Esophagus squamous epithelium (tissue), 5 donors: ENCODE measurements around the gene HES6. TPM values are rescaled to one million over a fixed set of nuclear protein-coding genes. Genes with fewer than 3 reads are reported as not detected.

Source experiments
- DNase-seq: peaks from one replicate; lab custom pipeline; 2025; lab: John Stamatoyannopoulos, UW
- H3K27ac ChIP-seq, 4 donors: fragments of 200-600 bp; sonication (generic); one replicate each; pipeline ENCODE4 v1.5.1; 2016 to 2019; ENCODE audit warnings: mild to moderate bottlenecking in 1 of 4
- H3K27me3 ChIP-seq, 4 donors: fragments of 200-600 bp; sonication (generic); 1 replicate in 3 of 4; 2 replicates in 1 of 4; pipeline versions ENCODE4 v1.5.1 to v1.6.0; 2017 to 2021; ENCODE audit warnings: antibody characterized with exemption in 1 of 4
- H3K36me3 ChIP-seq, 3 donors: fragments of 200-600 bp; sonication (generic); one replicate each; pipeline ENCODE4 v1.5.1; 2016 to 2019
- H3K4me1 ChIP-seq, 3 donors: fragments of 200-600 bp; sonication (generic); one replicate each; pipeline ENCODE4 v1.5.1; 2017 to 2019
- H3K4me3 ChIP-seq, 4 donors: fragments of 200-600 bp; sonication (generic); 1 replicate in 3 of 4; 2 replicates in 1 of 4; pipeline ENCODE4 v1.5.1; 2016 to 2019; ENCODE audit warnings: mild to moderate bottlenecking in 2 of 4, moderate library complexity in 1 of 4
- H3K9me3 ChIP-seq, 3 donors: fragments of 200-600 bp; sonication (generic); one replicate each; pipeline ENCODE4 v1.5.1; 2016 to 2019
- CTCF ChIP-seq, 6 experiments: fragments of 450-650 bp in 4 of 6; fragments of 200-600 bp in 2 of 6; sonication (generic) in 2 of 6; IDR thresholded peaks; one replicate each; pipeline ENCODE4 v1.5.1; 2016 to 2019; ENCODE audit warnings: antibody characterized with exemption in 6 of 6, mild to moderate bottlenecking in 4 of 6, moderate library complexity in 4 of 6
- POLR2A ChIP-seq, 4 donors: fragments of 450-650 bp; IDR thresholded peaks; one replicate each; pipeline ENCODE4 v1.6.1; 2017; ENCODE audit warnings: antibody characterized with exemption in 4 of 4, mild to moderate bottlenecking in 4 of 4, moderate library complexity in 3 of 4
- WGBS, 2 donors: methylation state at CpG; one replicate each; pipeline ENCODE4 v1.1.5; 2018; 5-methylcytosine and 5-hydroxymethylcytosine counted together
- intact Hi-C: fragments of 100-400 bp; cut with DNase I; formaldehyde crosslinking; loops from one replicate; pipeline ENCODE4 v1.15.0; 2022
- total RNA-seq, 4 donors: library from RNA; depleted of rRNA; stranded (reverse); fragments of >200 nt; gene quantifications; one replicate each; pipeline ENCODE4 v1.1.0, GENCODE V29; 2016
- donor health status: DM: yes; HTN: yes; CAD: no.

Gene HES6
- total RNA-seq, 4 donors from 2014 or later = 3.1 to 5.1 (median 4.2) TPM

GRCh38 chr2:238251331-238251730 is 11.5 kb upstream of the HES6 start:
- intact Hi-C loops = no loop called here
- no peaks in the 10 kb centered on the region for H3K27me3 ChIP-seq
- no peak for DNase-seq
- no peak overlapping the region for H3K4me3 ChIP-seq
- 87 to 100% methylated on average over 3 to 12 of the region's 12 CpGs for WGBS, 2 donors
- no peaks in the 10 kb centered on the region for H3K9me3 ChIP-seq
- TF ChIP-seq CTCF (IDR thresholded peaks at IDR 0.05) (no peak), POLR2A (IDR thresholded peaks at IDR 0.05) (no peak)
- H3K27ac ChIP-seq = no peak overlapping the region
- peaks cover 25 to 100% (median 43%) of the 10 kb centered on the region in 3 donors for H3K36me3 ChIP-seq
- H3K4me1 ChIP-seq = no peaks in the 10 kb centered on the region

- no peaks in the 10 kb centered on the region for H3K9me3 ChIP-seq
- intact Hi-C loops = no loop called here
- no peaks in the 10 kb centered on the region for H3K4me1 ChIP-seq
- H3K27me3 ChIP-seq = no peaks in the 10 kb centered on the region
- DNase-seq = no peak
- 93 to 94% methylated on average over 2 to 3 of the region's 7 CpGs for WGBS, 2 donors
- H3K36me3 ChIP-seq = peaks cover 23 to 100% (median 43%) of the 10 kb centered on the region in 3 donors
- no peak for TF ChIP-seq POLR2A (IDR thresholded peaks at IDR 0.05)
- no peak for TF ChIP-seq CTCF (IDR thresholded peaks at IDR 0.05)
- H3K4me3 ChIP-seq = no peak overlapping the region
- H3K27ac ChIP-seq = no peak overlapping the region
Measured at GRCh38 chr2:238250896-238251295, 11.1 kb upstream of the HES6 start.

GRCh38 chr2:238247841-238248453 is 8.1 kb upstream of the HES6 start:
- H3K36me3 ChIP-seq = peaks cover 7 to 98% (median 23%) of the 10 kb centered on the region in 3 donors
- TF ChIP-seq CTCF (IDR thresholded peaks at IDR 0.05) (no peak), POLR2A (IDR thresholded peaks at IDR 0.05) (no peak)
- peaks cover 0 to 6% (median 1%) of the 10 kb centered on the region in 3 donors for H3K4me1 ChIP-seq
- no peaks in the 10 kb centered on the region for H3K27me3 ChIP-seq
- intact Hi-C loops = no loop called here
- H3K9me3 ChIP-seq = no peaks in the 10 kb centered on the region
- no peak overlapping the region for H3K27ac ChIP-seq
- H3K4me3 ChIP-seq = no peak overlapping the region
- WGBS, 2 donors = 79 to 93% methylated on average over 8 of the region's 10 CpGs
- no peak for DNase-seq

GRCh38 chr2:238247002-238247822 is 7.4 kb upstream of the HES6 start:
- TF ChIP-seq CTCF (IDR thresholded peaks at IDR 0.05) (no peak), POLR2A (IDR thresholded peaks at IDR 0.05) (no peak)
- no peak overlapping the region for H3K4me3 ChIP-seq
- H3K36me3 ChIP-seq = peaks cover 4 to 90% (median 19%) of the 10 kb centered on the region in 3 donors
- H3K27ac ChIP-seq = no peak overlapping the region
- H3K9me3 ChIP-seq = no peaks in the 10 kb centered on the region
- peaks cover 0 to 12% (median 7%) of the 10 kb centered on the region in 3 donors for H3K4me1 ChIP-seq
- 82 to 83% methylated on average over 11 to 12 of the region's 13 CpGs for WGBS, 2 donors
- DNase-seq = no peak
- no peaks in the 10 kb centered on the region for H3K27me3 ChIP-seq
- intact Hi-C loops = no loop called here

- Histone ChIP-seq H3K27me3 (peaks cover 0 to 20% (median 0%) of the 10 kb centered on the region in 4 donors), H3K9me3 (no peaks in the 10 kb centered on the region), H3K4me3 (no peak overlapping the region), H3K4me1 (peaks cover 15 to 36% (median 18%) of the 10 kb centered on the region in 3 donors), H3K36me3 (peaks cover 0 to 60% (median 4%) of the 10 kb centered on the region in 3 donors), H3K27ac (no peak overlapping the region)
- no peak for DNase-seq
- WGBS, 2 donors = 87 to 93% methylated on average over 5 of the region's 5 CpGs
- intact Hi-C loops = no loop called here
- TF ChIP-seq CTCF (IDR thresholded peaks at IDR 0.05) (no peak), POLR2A (IDR thresholded peaks at IDR 0.05) (no peak)
Measured at GRCh38 chr2:238244151-238244550, 4.3 kb upstream of the HES6 start.
